HepG2 (cell line): ENCODE measurements around the gene TACC2. TPM values are rescaled to one million over a fixed set of nuclear protein-coding genes. Genes with fewer than 3 reads are reported as not detected.

ENCODE experiments used
- ATAC-seq: fragments of 200-7000 bp; cut with Tn5 transposase; 3 replicates; pipeline ENCODE4 v1.9.1; 2020; ENCODE audit warnings: mild to moderate bottlenecking, moderate library complexity
- BruUV-seq: library from RNA; stranded (reverse); fragments of 400-500 nt; replicated peaks from 2 replicates; lab custom pipeline; 2021; lab: Mats Ljungman, UMichigan
- CTCF ChIA-PET: fragments of 300-600 bp; formaldehyde crosslinking; extraction: SDS; loops from one replicate; lab custom pipeline; 2021; ENCODE audit warnings: low total read pairs, inconsistent platforms, low intra/inter-chr PET ratio; lab: Yijun Ruan, JAX
- POLR2A ChIA-PET: fragments of 350-600 bp; sonication (Branson Sonifier 250); formaldehyde crosslinking; loops from one replicate; lab custom pipeline; 2020; ENCODE audit warnings: antibody characterized with exemption, inconsistent platforms; lab: Yijun Ruan, JAX
- DNase-seq: peaks from one replicate; pipeline ENCODE4 v3.0.0-alpha.2; 2015; ENCODE audit warnings: low spot score
- FAIRE-seq: peaks from 3 replicates; lab custom pipeline; 2011; peaks lifted over from hg19 to GRCh38; lab: Jason Lieb, UNC
- H2AFZ ChIP-seq: one replicate; pipeline ENCODE4 v1.6.1; 2011; ENCODE audit warnings: low read length, inconsistent platforms
- H3K27ac ChIP-seq: fragments of 300-600 bp; 3 replicates; pipeline ENCODE4 v1.8.0; 2011; ENCODE audit warnings: mixed run types, mild to moderate bottlenecking, mixed read lengths, low read length, inconsistent platforms; ENCODE audit not compliant: insufficient read depth; ENCODE audit errors: extremely low read length
- H3K27me3 ChIP-seq, 2 experiments: fragments of 200-600 bp in 1 of 2; 2 replicates in 1 of 2; 3 replicates in 1 of 2; pipeline versions ENCODE4 v1.6.0 to v1.8.0; 2011; ENCODE audit warnings: low read length in 2 of 2, mild to moderate bottlenecking in 2 of 2, moderate library complexity in 2 of 2, inconsistent platforms in 1 of 2; ENCODE audit not compliant: insufficient read depth in 2 of 2, control insufficient read depth in 1 of 2
- H3K36me3 ChIP-seq, 2 experiments: fragments of 200-600 bp in 1 of 2; replicated peaks in 1 of 2; 2 replicates in 1 of 2; 3 replicates in 1 of 2; pipeline versions ENCODE4 v1.5.1 to v1.8.0; 2011; ENCODE audit warnings: low read length in 2 of 2, inconsistent platforms in 1 of 2; ENCODE audit not compliant: insufficient read depth in 2 of 2, control insufficient read depth in 1 of 2
- H3K4me1 ChIP-seq: 2 replicates; pipeline ENCODE4 v1.5.1; 2012; ENCODE audit warnings: low read length, inconsistent platforms; ENCODE audit not compliant: insufficient read depth
- H3K4me2 ChIP-seq: 2 replicates; pipeline ENCODE4 v1.6.0; 2011; ENCODE audit warnings: low read depth, low read length, inconsistent platforms
- H3K4me3 ChIP-seq, 3 experiments: fragments of 200-600 bp in 1 of 3; sonication (generic), shearing (Covaris generic) in 1 of 3; replicated peaks in 1 of 3; 2 replicates each; pipeline ENCODE4 v1.5.1; 2011 to 2016; ENCODE audit warnings: low read length in 3 of 3, inconsistent platforms in 2 of 3, low read depth in 2 of 3, mild to moderate bottlenecking in 2 of 3, control low read depth in 1 of 3, mixed read lengths in 1 of 3; ENCODE audit not compliant: insufficient read depth in 1 of 3
- H3K79me2 ChIP-seq: one replicate; pipeline ENCODE4 v1.6.1; 2011; ENCODE audit warnings: low read length, inconsistent platforms; ENCODE audit not compliant: insufficient read depth
- H3K9ac ChIP-seq: 2 replicates; pipeline ENCODE4 v1.6.0; 2011; ENCODE audit warnings: mild to moderate bottlenecking, low read depth, low read length, inconsistent platforms; ENCODE audit not compliant: insufficient read depth
- H3K9me3 ChIP-seq: 2 replicates; pipeline ENCODE4 v1.5.1; 2012; ENCODE audit warnings: mild to moderate bottlenecking, low read length
- H4K20me1 ChIP-seq: 2 replicates; pipeline ENCODE4 v1.6.0; 2011; ENCODE audit warnings: inconsistent platforms, mild to moderate bottlenecking, low read length, moderate library complexity; ENCODE audit not compliant: insufficient read depth
- IKZF1 ChIP-seq: fragments of 450-650 bp; IDR thresholded peaks from 2 replicates; pipeline ENCODE4 v1.7.1; 2016
- KAT7 ChIP-seq: IDR thresholded peaks from 2 replicates; pipeline ENCODE4 v1.6.1; 2018; ENCODE audit warnings: borderline replicate concordance, missing compliant biosample characterization
- KDM5B ChIP-seq: sonication (generic); formaldehyde crosslinking; IDR thresholded peaks from 2 replicates; pipeline ENCODE4 v1.4.0; 2020; ENCODE audit warnings: missing genetic modification reagents, mild to moderate bottlenecking, borderline replicate concordance
- KLF6 ChIP-seq: IDR thresholded peaks from 2 replicates; pipeline ENCODE4 v1.8.0; 2016; ENCODE audit warnings: missing biosample characterization, missing genetic modification reagents
- PLRG1 ChIP-seq: fragments of 450-650 bp; conservative IDR thresholded peaks from 2 replicates; pipeline ENCODE4 v1.6.1; 2016
- REST ChIP-seq, 2 experiments: IDR thresholded peaks; 2 replicates each; pipeline ENCODE4 v1.6.1; 2011 to 2012; ENCODE audit warnings: low read length in 2 of 2, borderline replicate concordance in 1 of 2, low read depth in 1 of 2, mild to moderate bottlenecking in 1 of 2, moderate library complexity in 1 of 2
- ZNF205 ChIP-seq: IDR thresholded peaks from 2 replicates; pipeline ENCODE4 v1.6.1; 2018; ENCODE audit warnings: missing biosample characterization, missing genetic modification reagents
- ZNF430 ChIP-seq: sonication (generic); formaldehyde crosslinking; IDR thresholded peaks from 2 replicates; pipeline ENCODE4 v1.9.0; 2021; ENCODE audit warnings: mild to moderate bottlenecking, missing genetic modification reagents
- ZNF607 ChIP-seq: sonication (generic); formaldehyde crosslinking; IDR thresholded peaks from 2 replicates; pipeline ENCODE4 v1.5.1; 2020; ENCODE audit warnings: missing genetic modification reagents, mild to moderate bottlenecking, borderline replicate concordance
- ZNF709 ChIP-seq: sonication (generic); formaldehyde crosslinking; IDR thresholded peaks from 2 replicates; pipeline ENCODE4 v1.5.0; 2020; ENCODE audit warnings: mild to moderate bottlenecking, missing genetic modification reagents
- ZNF790 ChIP-seq: sonication (generic); formaldehyde crosslinking; IDR thresholded peaks from 2 replicates; pipeline ENCODE4 v1.8.0; 2022; ENCODE audit warnings: missing genetic modification reagents, mild to moderate bottlenecking, borderline replicate concordance
- WGBS: methylation state at CpG from one replicate; pipeline ENCODE4 v1.1.6; 2017; ENCODE audit warnings: low lambda C conversion rate; 5-methylcytosine and 5-hydroxymethylcytosine counted together
- in situ Hi-C: cut with HindIII; loops from 2 replicates; pipeline ENCODE4 v1.10.0; 2017; ENCODE audit warnings: low pct_unique_long_range_greater_than_20kb; ENCODE audit not compliant: extremely low pct_ligation_motif_present
- intact Hi-C: fragments of 100-400 bp; cut with micrococcal nuclease; formaldehyde crosslinking; loops from one replicate; pipeline ENCODE4 v1.10.0; 2022; ENCODE audit not compliant: unreplicated experiment
- polyA plus RNA-seq, 8 experiments: library from polyadenylated mRNA; depleted of rRNA in 3 of 8; stranded (reverse) in 7 of 8; unstranded in 1 of 8; fragments of >200 nt; fragmentation: Illumina TruSeq in 4 of 8; extraction: Trizol in 4 of 8; gene quantifications; 2 replicates each; pipeline versions ENCODE4 v1.2.1 to v1.2.3, GENCODE V29; 2011 to 2016; ENCODE audit warnings: low read depth in 4 of 8, missing spikeins in 1 of 8, mixed read lengths in 1 of 8; ENCODE audit not compliant: insufficient read depth in 1 of 8
- total RNA-seq, 5 experiments: library from RNA; depleted of rRNA; stranded (reverse); fragments of >200 nt; fragmentation: Illumina TruSeq; extraction: Trizol; gene quantifications; 2 replicates each; pipeline ENCODE4 v1.2.3, GENCODE V29; 2016; ENCODE audit warnings: low read depth in 1 of 5
- TF ChIP-seq, protein P1 (sequence below), 2 experiments: sonication (generic) in 1 of 2; formaldehyde crosslinking in 1 of 2; IDR thresholded peaks; 2 replicates each; pipeline versions ENCODE4 v1.5.1 to v1.6.1; 2011 to 2020; ENCODE audit warnings: borderline replicate concordance in 1 of 2, low read depth in 1 of 2, low read length in 1 of 2, mild to moderate bottlenecking in 1 of 2, missing genetic modification reagents in 1 of 2, moderate library complexity in 1 of 2

Gene TACC2
- total and polyA plus RNA-seq, 2 of the 13 experiments (the other 11 are each of a cell fraction or from before 2014, with no cell fraction given): 11.8 to 16.0 TPM

- peaks cover 72% of the 10 kb centered on the region for H3K4me1 ChIP-seq
- no peak overlapping the region for H2AFZ ChIP-seq
- no peaks in the 10 kb centered on the region for H3K27me3 ChIP-seq
- no peak overlapping the region for H3K27ac ChIP-seq
- H3K4me3 ChIP-seq: no peak overlapping the region
- H4K20me1 ChIP-seq: no peaks in the 10 kb centered on the region
- peaks cover 2% of the 10 kb centered on the region for H3K79me2 ChIP-seq
- ChIA-PET CTCF (interaction anchor here (1.6 to 2.1 kb wide), 2 partner anchors 60 to 61 kb away, joined by 6 to 17 read pairs; no protein-coding TSS in a partner anchor), POLR2A (no interaction called here)
- WGBS: 98% methylated on average over 4 of the region's 6 CpGs
- TF ChIP-seq ZNF790: no peak
- TF ChIP-seq, protein P1, sequence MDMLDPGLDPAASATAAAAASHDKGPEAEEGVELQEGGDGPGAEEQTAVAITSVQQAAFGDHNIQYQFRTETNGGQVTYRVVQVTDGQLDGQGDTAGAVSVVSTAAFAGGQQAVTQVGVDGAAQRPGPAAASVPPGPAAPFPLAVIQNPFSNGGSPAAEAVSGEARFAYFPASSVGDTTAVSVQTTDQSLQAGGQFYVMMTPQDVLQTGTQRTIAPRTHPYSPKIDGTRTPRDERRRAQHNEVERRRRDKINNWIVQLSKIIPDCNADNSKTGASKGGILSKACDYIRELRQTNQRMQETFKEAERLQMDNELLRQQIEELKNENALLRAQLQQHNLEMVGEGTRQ (IDR thresholded peaks at IDR 0.05; ENCODE audit: low read depth, low read length): no peak
- TF ChIP-seq, protein P1 (CRISPR knock-in tag; IDR thresholded peaks at IDR 0.05; ENCODE audit: borderline replicate concordance): no peak
- DNase-seq (no peak), ATAC-seq (no peak), FAIRE-seq (no peak)
- no TSS peak for BruUV-seq
- H3K9ac ChIP-seq: no peak overlapping the region
- in situ Hi-C loops (loop anchor here (5.0 kb wide), 1 partner anchor 60 kb away; no protein-coding TSS in a partner anchor), intact Hi-C loops (loop anchor here (5.0 kb wide), 1 partner anchor 125 kb away; the partner anchor contains the start of gene ATE1)
- H3K4me2 ChIP-seq: no peak overlapping the region
- peaks cover 2 to 14% of the 10 kb centered on the region in 2 experiments; a peak in 3 of 5 replicates for H3K36me3 ChIP-seq
- no peaks in the 10 kb centered on the region for H3K9me3 ChIP-seq
Measured at GRCh38 chr10:122052701-122053100, 63.7 kb downstream of the TACC2 start.

- POLR2A ChIA-PET: no interaction called here
- in situ Hi-C loops (loop anchor here (5.0 kb wide), 1 partner anchor 59 kb away; no protein-coding TSS in a partner anchor), intact Hi-C loops (loop anchor here (5.0 kb wide), 1 partner anchor 126 kb away; the partner anchor contains the start of gene ATE1)
- 89% methylated on average over 8 of the region's 8 CpGs for WGBS
- no peak for FAIRE-seq
- peaks cover 67% of the 10 kb centered on the region for H3K4me1 ChIP-seq
- no TSS peak for BruUV-seq
- H3K9me3 ChIP-seq: no peaks in the 10 kb centered on the region
- H3K79me2 ChIP-seq: peaks cover 2% of the 10 kb centered on the region
- peak overlapping the region; percentile 29 for H3K27ac ChIP-seq
- H3K9ac ChIP-seq: no peak overlapping the region
- no peak overlapping the region for H3K4me2 ChIP-seq
- no peaks in the 10 kb centered on the region for H3K27me3 ChIP-seq
- H3K4me3 ChIP-seq: no peak overlapping the region
- no peak for ATAC-seq
- no peak for DNase-seq
- peaks cover 2 to 14% of the 10 kb centered on the region in 2 experiments; a peak in 3 of 5 replicates for H3K36me3 ChIP-seq
- CTCF ChIA-PET: interaction anchor here (1.3 to 2.1 kb wide), 2 partner anchors 59 to 90 kb away, joined by 3 to 17 read pairs; no protein-coding TSS in a partner anchor
- H4K20me1 ChIP-seq: no peaks in the 10 kb centered on the region
- no peak overlapping the region for H2AFZ ChIP-seq
- TF ChIP-seq ZNF607 (CRISPR knock-in tag) (no peak), KAT7 (CRISPR knock-in tag) (no peak), KDM5B (CRISPR knock-in tag) (no peak), REST (IDR thresholded peaks at IDR 0.05; ENCODE audit: borderline replicate concordance in 1 of 2, low read depth in 1 of 2, low read length in 2 of 2) (no peak), PLRG1 (no peak), ZNF709 (CRISPR knock-in tag) (no peak), ZNF205 (CRISPR knock-in tag) (no peak), ZNF430 (CRISPR knock-in tag) (no peak), IKZF1 (no peak), KLF6 (CRISPR knock-in tag) (no peak)
Measured at GRCh38 chr10:122053314-122053713, 64.4 kb downstream of the TACC2 start.
